Gastrocnemius medialis (tissue), 4 donors: Measurements from ENCODE around the gene PVR. TPM values are rescaled to one million over a fixed set of nuclear protein-coding genes. Genes with fewer than 3 reads are reported as not detected.

Experiments
- ATAC-seq, 2 donors: fragments of 150-250 bp; one replicate each; pipeline ENCODE4 v1.9.1; 2016
- DNase-seq, 2 donors: peaks; one replicate each; pipeline ENCODE4 v3.0.0-alpha.2; 2019
- H3K27ac ChIP-seq, 4 donors: fragments of 200-600 bp; sonication (generic); 1 replicate in 1 of 4; 2 replicates in 3 of 4; pipeline ENCODE4 v1.5.1; 2016 to 2018; ENCODE audit warnings: mild to moderate bottlenecking in 2 of 4, moderate library complexity in 1 of 4
- H3K27me3 ChIP-seq, 3 donors: fragments of 200-600 bp; sonication (generic) in 2 of 3; 1 replicate in 1 of 3; 2 replicates in 2 of 3; pipeline versions ENCODE4 v1.5.1 to v1.6.0; 2016 to 2019; ENCODE audit warnings: mild to moderate bottlenecking in 1 of 3, moderate library complexity in 1 of 3
- H3K36me3 ChIP-seq, 2 donors: fragments of 200-600 bp; sonication (generic) in 1 of 2; one replicate each; pipeline ENCODE4 v1.5.1; 2017 to 2018
- H3K4me1 ChIP-seq, 2 donors: fragments of 200-600 bp; sonication (generic) in 1 of 2; one replicate each; pipeline ENCODE4 v1.5.1; 2016 to 2017; ENCODE audit warnings: mild to moderate bottlenecking in 2 of 2
- H3K4me3 ChIP-seq, 4 donors: fragments of 200-600 bp; sonication (generic) in 3 of 4; 1 replicate in 1 of 4; 2 replicates in 3 of 4; pipeline ENCODE4 v1.5.1; 2016 to 2019; ENCODE audit warnings: mild to moderate bottlenecking in 2 of 4
- H3K9me3 ChIP-seq, 3 donors: fragments of 200-600 bp; sonication (generic) in 2 of 3; 1 replicate in 1 of 3; 2 replicates in 2 of 3; pipeline ENCODE4 v1.5.1; 2016 to 2019
- POLR2A ChIP-seq, 2 donors: fragments of 450-650 bp; IDR thresholded peaks; one replicate each; pipeline ENCODE4 v1.6.1; 2017; ENCODE audit warnings: antibody characterized with exemption in 2 of 2, mild to moderate bottlenecking in 2 of 2, moderate library complexity in 2 of 2
- in situ Hi-C, 4 donors: fragments of 200-750 bp; cut with MboI; loops; one replicate each; pipeline versions ENCODE4 v1.15.0 to v1.8.0; 2017; ENCODE audit warnings: low sequenced_read_pairs in 4 of 4
- intact Hi-C: fragments of 100-400 bp; cut with DNase I; formaldehyde crosslinking; loops from one replicate; pipeline ENCODE4 v1.15.1; 2023; ENCODE audit warnings: low total_unique reads
- total RNA-seq, 4 donors: library from RNA; depleted of rRNA; stranded (reverse); fragments of >200 nt; gene quantifications; one replicate each; pipeline versions ENCODE4 v1.1.0 to v1.2.3, GENCODE V29; 2016
- TF ChIP-seq, protein P1 (sequence below), 5 experiments: fragments of 450-650 bp in 3 of 5; fragments of 200-600 bp in 2 of 5; sonication (generic) in 2 of 5; IDR thresholded peaks in 4 of 5; conservative IDR thresholded peaks in 1 of 5; 1 replicate in 4 of 5; 2 replicates in 1 of 5; pipeline ENCODE4 v1.5.1; 2016 to 2019; ENCODE audit warnings: antibody characterized with exemption in 5 of 5, mild to moderate bottlenecking in 3 of 5, moderate library complexity in 3 of 5

Gene PVR
- total RNA-seq, 4 donors from 2014 or later: 27.3 to 60.2 (median 33.9) TPM

GRCh38 chr19:44598880-44599279 is 44.8 kb upstream of the PVR start:
- no peak for TF ChIP-seq POLR2A (IDR thresholded peaks at IDR 0.05)
- TF ChIP-seq, protein P1, sequence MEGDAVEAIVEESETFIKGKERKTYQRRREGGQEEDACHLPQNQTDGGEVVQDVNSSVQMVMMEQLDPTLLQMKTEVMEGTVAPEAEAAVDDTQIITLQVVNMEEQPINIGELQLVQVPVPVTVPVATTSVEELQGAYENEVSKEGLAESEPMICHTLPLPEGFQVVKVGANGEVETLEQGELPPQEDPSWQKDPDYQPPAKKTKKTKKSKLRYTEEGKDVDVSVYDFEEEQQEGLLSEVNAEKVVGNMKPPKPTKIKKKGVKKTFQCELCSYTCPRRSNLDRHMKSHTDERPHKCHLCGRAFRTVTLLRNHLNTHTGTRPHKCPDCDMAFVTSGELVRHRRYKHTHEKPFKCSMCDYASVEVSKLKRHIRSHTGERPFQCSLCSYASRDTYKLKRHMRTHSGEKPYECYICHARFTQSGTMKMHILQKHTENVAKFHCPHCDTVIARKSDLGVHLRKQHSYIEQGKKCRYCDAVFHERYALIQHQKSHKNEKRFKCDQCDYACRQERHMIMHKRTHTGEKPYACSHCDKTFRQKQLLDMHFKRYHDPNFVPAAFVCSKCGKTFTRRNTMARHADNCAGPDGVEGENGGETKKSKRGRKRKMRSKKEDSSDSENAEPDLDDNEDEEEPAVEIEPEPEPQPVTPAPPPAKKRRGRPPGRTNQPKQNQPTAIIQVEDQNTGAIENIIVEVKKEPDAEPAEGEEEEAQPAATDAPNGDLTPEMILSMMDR (IDR thresholded peaks at IDR 0.05 in 4 of 5, conservative IDR thresholded peaks at IDR 0.05 in 1 of 5): no peak
- in situ Hi-C loops: no loop called here
- no peak for ATAC-seq
- Histone ChIP-seq H3K4me1 (no peaks in the 10 kb centered on the region), H3K36me3 (no peaks in the 10 kb centered on the region), H3K9me3 (no peaks in the 10 kb centered on the region), H3K27me3 (peaks cover 0 to 4% (median 0%) of the 10 kb centered on the region in 3 donors), H3K27ac (no peak overlapping the region), H3K4me3 (no peak overlapping the region)
- DNase-seq: no peak
- intact Hi-C loops: no loop called here

DNA sequence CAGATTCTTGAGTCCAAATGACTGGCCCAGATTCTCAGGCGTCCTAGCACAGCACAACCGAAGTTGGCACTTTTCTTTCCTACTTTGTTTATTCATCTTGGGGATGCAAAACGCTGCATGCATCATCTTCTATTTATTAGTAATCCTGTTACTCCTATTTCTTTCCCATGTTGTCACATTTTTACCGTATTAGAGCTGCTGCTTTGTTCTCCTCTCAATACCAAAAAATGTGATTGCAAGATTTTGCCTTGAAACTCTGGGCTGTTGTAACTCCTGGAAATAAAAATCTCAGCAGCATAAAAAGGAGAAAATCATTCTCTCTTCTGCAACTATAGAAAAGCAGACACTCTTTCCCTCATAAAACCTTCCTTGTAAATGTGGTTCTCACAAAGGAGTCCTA is 43.2 kb upstream of the PVR start:
- intact Hi-C loops: no loop called here
- peaks cover 0 to 4% (median 0%) of the 10 kb centered on the region in 3 donors for H3K27me3 ChIP-seq
- no peak for DNase-seq
- in situ Hi-C loops: no loop called here
- H3K36me3 ChIP-seq: no peaks in the 10 kb centered on the region
- H3K9me3 ChIP-seq: no peaks in the 10 kb centered on the region
- no peak for ATAC-seq
- H3K4me3 ChIP-seq: no peak overlapping the region
- no peaks in the 10 kb centered on the region for H3K4me1 ChIP-seq
- H3K27ac ChIP-seq: no peak overlapping the region
- TF ChIP-seq POLR2A (IDR thresholded peaks at IDR 0.05): no peak
- TF ChIP-seq, protein P1 (IDR thresholded peaks at IDR 0.05 in 4 of 5, conservative IDR thresholded peaks at IDR 0.05 in 1 of 5): no peak

DNA sequence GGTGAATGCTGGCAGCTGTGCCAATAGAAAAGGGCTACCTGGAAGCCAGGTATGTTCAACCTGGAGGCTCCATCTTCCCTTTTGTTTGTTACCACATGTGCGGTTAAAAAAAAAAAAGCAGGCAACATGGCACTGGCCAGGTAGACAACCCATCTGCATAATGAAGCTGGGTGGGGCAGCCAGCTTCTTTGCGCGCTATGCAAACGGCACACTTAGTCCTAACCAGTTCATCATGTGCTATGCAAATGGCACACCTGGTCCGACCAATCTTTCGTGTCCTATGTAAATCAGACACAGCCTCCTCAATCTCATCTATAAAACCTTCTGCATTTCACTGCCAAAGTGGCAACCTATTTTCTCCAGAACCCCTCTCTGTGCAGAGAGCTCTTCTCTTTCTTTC is 41.6 kb upstream of the PVR start:
- Histone ChIP-seq H3K27ac (no peak overlapping the region), H3K36me3 (no peaks in the 10 kb centered on the region), H3K9me3 (no peaks in the 10 kb centered on the region), H3K27me3 (no peaks in the 10 kb centered on the region), H3K4me3 (no peak overlapping the region), H3K4me1 (no peaks in the 10 kb centered on the region)
- ATAC-seq (no peak), DNase-seq (no peak)
- TF ChIP-seq, protein P1 (IDR thresholded peaks at IDR 0.05 in 4 of 5, conservative IDR thresholded peaks at IDR 0.05 in 1 of 5): no peak
- TF ChIP-seq POLR2A (IDR thresholded peaks at IDR 0.05): no peak
- in situ Hi-C loops: no loop called here
- intact Hi-C loops: no loop called here

DNA sequence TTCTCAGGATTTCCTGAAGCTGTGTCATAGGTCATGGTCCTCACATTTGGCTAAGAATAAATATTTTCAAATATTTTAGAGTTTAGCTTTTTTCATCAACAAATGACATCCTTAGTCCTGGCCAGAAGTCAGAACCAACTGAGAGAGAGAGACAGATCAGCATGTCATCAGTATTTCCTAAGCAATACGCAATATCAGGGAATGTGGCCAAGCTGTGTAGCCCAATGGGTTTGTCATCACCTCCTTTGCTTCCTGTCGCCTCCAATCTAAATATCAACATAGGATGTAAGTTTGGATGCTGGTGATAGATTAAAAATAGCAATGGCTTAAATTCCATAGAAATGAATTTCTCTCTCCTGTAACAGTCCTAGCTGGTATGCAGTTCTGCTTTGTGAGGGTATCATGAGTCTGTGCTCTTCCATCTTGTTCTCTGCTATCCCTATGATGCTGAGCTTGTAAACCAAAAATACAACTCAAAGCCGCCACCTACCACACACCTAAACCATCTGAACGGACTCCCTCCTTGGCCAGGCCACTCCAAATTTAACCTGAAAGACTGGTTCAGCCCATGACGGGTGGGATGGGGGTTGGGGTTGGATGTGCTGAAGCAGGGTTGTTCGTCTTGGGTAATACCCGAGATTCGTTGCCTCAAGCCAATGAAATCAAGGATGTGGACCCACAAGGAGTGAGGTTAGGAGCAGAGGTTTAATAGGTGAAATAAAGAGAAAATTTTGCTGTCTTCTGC is 40.3 kb upstream of the PVR start:
- DNase-seq (no peak), ATAC-seq (no peak)
- no peaks in the 10 kb centered on the region for H3K27me3 ChIP-seq
- H3K36me3 ChIP-seq: no peaks in the 10 kb centered on the region
- in situ Hi-C loops (no loop called here), intact Hi-C loops (no loop called here)
- H3K4me3 ChIP-seq: no peak overlapping the region
- no peak for TF ChIP-seq POLR2A (IDR thresholded peaks at IDR 0.05)
- peaks cover 0 to 9% of the 10 kb centered on the region in 2 donors for H3K4me1 ChIP-seq
- H3K27ac ChIP-seq: peak overlapping the region in 2 of 4 donors; percentile 7 to 14
- no peaks in the 10 kb centered on the region for H3K9me3 ChIP-seq

- H3K27me3 ChIP-seq: no peaks in the 10 kb centered on the region
- peaks cover 0 to 9% of the 10 kb centered on the region in 2 donors for H3K4me1 ChIP-seq
- ATAC-seq: no peak
- intact Hi-C loops: no loop called here
- no peak for DNase-seq
- no peaks in the 10 kb centered on the region for H3K9me3 ChIP-seq
- H3K27ac ChIP-seq: no peak overlapping the region
- no peak overlapping the region for H3K4me3 ChIP-seq
- H3K36me3 ChIP-seq: no peaks in the 10 kb centered on the region
- TF ChIP-seq, protein P1 (IDR thresholded peaks at IDR 0.05 in 4 of 5, conservative IDR thresholded peaks at IDR 0.05 in 1 of 5): no peak
- TF ChIP-seq POLR2A (IDR thresholded peaks at IDR 0.05): no peak
- in situ Hi-C loops: no loop called here
These were observed 39.5 kb upstream of the PVR start for GRCh38 chr19:44604241-44604640.
